NCI-H526 treated with DMSO at 0.1 percent for 48 hours (cell line): ENCODE results near the gene CHCHD2.
"Not testable (repeated sequence)": the region's sequence is repeated elsewhere in the genome, so short reads cannot be mapped to it uniquely, and the experiment has no call there.

Experiments
- DNase-seq: peaks from one replicate; lab custom pipeline; 2025; lab: John Stamatoyannopoulos, UW

Gene CHCHD2, protein sequence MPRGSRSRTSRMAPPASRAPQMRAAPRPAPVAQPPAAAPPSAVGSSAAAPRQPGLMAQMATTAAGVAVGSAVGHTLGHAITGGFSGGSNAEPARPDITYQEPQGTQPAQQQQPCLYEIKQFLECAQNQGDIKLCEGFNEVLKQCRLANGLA

DNA sequence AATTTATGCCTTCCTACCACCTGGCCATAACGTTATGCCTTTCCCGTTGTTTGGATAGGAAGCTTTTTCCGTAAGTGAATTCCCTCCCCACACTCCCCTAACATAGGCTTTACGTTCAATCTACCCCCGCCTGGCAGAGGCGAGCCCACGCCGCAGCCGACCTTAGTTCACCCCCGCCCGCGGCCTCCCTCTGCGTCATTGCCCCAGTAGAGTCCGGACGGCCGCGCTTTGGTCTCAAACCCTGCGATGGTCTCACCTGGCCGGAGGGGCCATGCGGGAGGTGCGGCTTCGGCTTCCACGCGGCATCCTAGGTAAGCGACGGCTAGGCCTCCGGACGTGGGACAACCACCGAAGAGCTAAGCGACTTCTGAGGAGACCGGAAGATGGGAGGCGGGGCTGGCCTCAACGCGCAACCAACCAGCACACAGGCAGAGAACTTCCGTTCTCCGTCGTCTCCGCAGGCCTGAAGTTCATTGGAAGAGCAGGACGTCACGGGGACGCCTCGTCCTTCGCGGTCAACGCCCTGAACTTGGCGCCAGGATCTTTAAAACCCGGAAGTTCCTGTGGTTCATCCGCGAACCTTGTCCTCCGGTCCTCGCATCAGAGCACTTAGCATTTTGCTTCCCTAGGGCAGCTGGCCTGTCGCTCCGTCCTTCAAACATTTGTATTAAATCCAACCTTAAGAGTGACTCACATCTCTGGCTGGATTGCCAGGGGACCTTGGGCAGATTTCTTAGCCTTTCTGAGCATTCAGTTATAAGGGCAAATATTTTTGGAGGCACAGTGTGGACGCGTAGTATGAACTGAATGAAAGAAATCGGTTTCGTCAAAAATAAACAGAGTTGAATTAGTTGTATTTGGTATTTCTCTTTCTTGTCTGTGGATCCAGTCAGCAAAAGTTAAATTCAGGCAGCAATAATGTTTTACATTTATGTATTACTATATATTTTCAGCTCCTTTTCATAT lies at the start of gene CHCHD2:
TSS of gene CHCHD2 (minus strand) at position 369 of the 966 bp plus-strand sequence. CDS start at position 306, 63 bp downstream.
- DNase-seq = peak; percentile 98

DNA sequence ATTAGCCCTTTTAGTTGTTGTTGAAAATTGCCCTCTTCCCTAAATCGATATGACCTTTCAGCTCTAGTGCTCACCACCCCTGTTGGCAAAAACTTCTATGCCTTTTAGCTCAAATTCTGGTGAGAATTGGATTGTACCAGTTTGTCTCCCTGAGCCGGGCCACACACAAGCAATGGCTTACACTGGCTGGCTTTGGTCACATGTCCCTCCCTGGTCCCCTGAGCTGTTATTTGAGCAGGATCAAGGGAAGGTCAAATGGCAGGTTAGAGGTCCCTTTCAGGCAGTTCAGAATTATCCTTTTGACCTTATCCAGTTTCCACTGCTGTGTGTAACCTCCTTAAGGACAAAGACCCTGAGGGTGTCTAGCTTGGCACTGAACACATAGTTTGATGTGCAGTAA lies 24.8 kb upstream of the CHCHD2 start:
- not testable (repeated sequence) for DNase-seq

DNA sequence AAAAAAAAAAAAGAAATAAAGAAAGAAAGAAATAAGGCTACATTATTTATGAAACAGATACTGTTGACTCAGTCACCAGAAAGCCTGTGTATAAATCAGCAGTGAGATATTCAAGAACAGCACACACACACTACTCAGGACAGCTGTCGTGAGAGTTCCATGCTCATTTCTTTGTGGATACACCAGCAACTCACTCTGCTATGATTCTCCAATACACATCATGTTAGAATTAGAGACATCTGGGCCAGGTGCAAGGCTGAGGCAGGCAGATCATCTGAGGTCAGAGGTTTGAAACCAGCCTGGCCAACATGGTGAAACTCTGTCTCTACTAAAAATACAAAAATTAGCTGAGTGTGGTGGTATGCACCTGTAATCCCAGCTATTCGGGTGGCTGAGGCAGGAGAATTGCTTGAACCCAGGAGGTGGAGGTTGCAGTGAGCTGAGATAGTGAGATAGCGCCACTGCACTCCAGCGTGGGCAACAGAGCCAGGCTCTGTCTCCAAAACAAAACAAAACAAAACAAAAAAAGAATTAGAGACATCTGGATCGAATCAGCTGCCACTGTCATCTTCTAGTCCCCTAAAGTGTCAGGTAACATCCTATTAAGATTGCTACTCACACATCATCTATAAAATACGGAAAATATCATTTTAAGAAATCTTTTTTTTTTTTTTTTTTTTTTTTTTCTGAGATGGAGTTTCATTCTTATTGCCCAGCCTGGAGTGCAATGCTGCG lies 21.1 kb upstream of the CHCHD2 start:
- no peak for DNase-seq

GRCh38 chr7:56125831-56126230 lies 19.6 kb upstream of the CHCHD2 start:
- DNase-seq = no peak

GRCh38 chr7:56124981-56125380 lies 18.7 kb upstream of the CHCHD2 start:
- no peak for DNase-seq

DNA sequence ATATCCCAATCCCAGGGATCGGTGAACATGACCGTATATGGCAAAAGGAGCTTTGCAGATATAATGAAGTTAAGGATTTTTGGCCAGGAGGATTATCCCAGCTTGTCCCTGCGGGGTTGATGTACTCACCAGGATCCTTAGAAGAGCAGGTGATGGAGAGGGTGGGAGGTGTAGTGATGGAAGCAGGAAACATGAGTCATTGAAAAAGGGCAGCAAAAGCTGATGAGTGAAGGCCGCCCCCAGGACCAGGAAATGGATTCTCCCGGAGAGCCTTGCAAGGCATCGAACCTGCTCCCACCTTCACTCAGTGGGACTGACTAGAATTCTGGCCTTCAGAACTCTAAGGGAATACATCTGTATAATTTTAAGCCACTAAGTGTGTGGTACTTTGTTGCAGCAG lies 15.2 kb upstream of the CHCHD2 start:
- no peak for DNase-seq

GRCh38 chr7:56115852-56116538 lies 9.7 kb upstream of the CHCHD2 start, which contains the start of gene NUPR2:
Gene NUPR2, minus strand, starts transcription at chr7:56116417. Its CDS starts 103 bp downstream, at chr7:56116314.
- no peak for DNase-seq

- not testable (repeated sequence) for DNase-seq
These were observed 6.0 kb upstream of the CHCHD2 start for GRCh38 chr7:56112244-56112643.

GRCh38 chr7:56110611-56111010 lies 4.3 kb upstream of the CHCHD2 start:
- no peak for DNase-seq

- DNase-seq = no peak
These were observed 1.6 kb upstream of the CHCHD2 start for GRCh38 chr7:56107954-56108258.

DNA sequence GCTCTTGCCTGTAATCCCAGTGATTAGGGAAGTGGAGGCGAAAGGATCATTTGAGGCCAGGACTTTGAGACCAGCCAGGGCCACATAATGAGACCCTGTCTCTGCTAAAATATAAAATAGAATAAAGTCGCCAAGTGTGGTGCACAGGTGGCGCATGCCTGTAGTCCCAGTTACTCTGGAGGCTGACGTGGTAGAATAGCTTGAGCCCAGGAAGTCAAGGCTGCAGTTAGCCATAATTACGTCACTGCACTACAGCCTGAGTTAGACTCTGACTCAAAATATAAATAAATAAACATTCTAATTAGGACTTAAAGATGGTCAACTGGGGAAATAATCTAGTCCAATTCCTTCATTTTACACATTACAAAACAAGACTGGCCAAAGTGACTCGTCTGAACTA lies 768 bp downstream of the CHCHD2 start:
- DNase-seq = no peak

GRCh38 chr7:56104138-56104537 lies 2.1 kb downstream of the CHCHD2 start:
- not testable (repeated sequence) for DNase-seq

GRCh38 chr7:56099653-56100052 lies 6.6 kb downstream of the CHCHD2 start:
- no peak for DNase-seq

DNA sequence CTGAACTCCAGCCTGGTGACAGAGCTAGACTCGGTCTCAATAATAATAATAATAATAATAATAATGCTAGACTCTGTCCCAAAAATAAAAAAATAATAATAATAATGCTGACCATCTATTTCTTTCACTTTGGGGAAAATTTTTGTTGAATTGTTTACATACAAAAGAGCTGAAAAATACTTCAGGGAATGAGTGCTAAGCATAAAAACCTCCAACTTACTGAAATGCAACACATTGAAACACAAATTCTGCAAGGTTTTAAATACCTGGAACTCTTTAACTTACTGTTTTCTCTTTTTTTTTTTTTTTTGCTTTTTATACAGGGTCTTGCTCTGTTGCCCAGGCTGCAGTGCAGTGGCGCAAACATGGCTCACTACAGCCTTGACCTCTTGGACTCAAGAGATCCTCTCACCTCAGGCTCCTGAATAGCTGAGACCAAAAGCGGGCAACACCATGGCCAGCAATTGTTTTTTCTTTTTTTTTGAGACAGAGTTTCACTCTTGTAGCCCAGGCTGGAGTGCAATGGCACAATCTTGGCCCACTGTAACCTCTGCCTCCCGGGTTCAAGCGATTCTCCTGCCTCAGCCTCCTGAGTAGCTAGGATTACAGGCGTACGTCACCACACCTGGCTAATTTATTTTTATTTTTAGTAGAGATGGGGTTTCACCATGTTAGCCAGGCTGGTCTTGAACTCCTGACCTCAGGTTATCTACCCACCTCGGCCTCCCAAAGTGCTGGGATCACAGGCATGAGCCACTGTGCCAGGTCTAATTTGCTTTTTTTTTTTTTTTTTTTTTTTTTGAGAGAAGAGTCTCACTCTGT lies 7.9 kb downstream of the CHCHD2 start:
- DNase-seq = not testable (repeated sequence)

- DNase-seq = no peak
These were observed 8.6 kb downstream of the CHCHD2 start for GRCh38 chr7:56097700-56098099.

GRCh38 chr7:56092789-56093531 lies 13.3 kb downstream of the CHCHD2 start, which contains the start of gene PHKG1:
Gene PHKG1, minus strand, starts transcription at chr7:56092952. Its CDS starts 4,011 bp downstream, at chr7:56088941.
- no peak for DNase-seq

- DNase-seq = not testable (repeated sequence)
These were observed 13.9 kb downstream of the CHCHD2 start for GRCh38 chr7:56092388-56092787.

DNA sequence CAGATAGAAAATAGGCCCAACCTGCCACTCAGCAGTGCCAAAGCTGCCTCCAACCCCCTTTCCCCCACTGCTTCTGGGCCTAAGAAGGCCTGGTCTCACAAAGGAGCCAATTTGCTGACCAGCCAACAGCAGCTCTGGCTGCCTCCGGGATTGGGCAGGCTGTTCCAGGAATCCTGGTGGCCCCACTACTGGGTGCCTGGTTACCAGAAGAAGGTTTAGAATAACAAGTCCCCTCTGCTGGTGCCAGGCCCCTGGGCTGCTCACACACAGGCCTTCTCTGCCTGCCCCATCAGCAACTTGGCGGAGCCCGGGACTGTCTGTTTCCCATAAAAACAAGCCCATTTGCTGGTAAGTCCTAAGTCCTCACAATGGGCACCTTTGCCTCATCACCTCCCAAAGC lies 14.7 kb downstream of the CHCHD2 start:
- no peak for DNase-seq

DNA sequence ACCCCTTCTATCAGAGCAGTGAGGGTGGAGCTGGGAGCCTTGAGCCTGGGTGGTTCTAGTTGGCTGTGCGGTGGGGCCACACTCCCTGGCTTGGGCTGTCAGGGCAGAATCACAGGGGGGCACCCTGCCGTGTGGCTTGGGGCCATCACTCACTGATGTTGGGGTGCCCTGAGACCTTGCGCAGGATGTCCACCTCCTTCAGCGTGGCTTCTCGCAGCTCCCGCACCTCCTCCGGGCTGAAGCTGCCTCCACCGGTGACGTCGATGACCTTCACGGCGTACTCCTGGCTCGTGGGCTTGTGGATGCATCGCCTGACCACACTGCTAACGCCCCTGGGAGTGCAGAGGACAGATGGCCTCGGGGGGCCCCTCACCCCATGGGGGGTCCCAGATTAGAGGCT lies 18.8 kb downstream of the CHCHD2 start:
- no peak for DNase-seq

- no peak for DNase-seq
These were observed 19.5 kb downstream of the CHCHD2 start for GRCh38 chr7:56086761-56087160.
